Muscle layer of colon (tissue), 2 donors: Measurements from ENCODE around the gene NBPF15.
"Not testable (repeated sequence)": the region's sequence is repeated elsewhere in the genome, so short reads cannot be mapped to it uniquely, and the experiment has no call there.

Experiments used
- H3K27ac ChIP-seq: one replicate; pipeline ENCODE4 v1.7.0; 2013; ENCODE audit warnings: low read depth, mild to moderate bottlenecking, low read length, moderate library complexity
- H3K27me3 ChIP-seq, 2 donors: one replicate each; pipeline ENCODE4 v1.7.0; 2013; ENCODE audit warnings: low read length in 2 of 2, mild to moderate bottlenecking in 2 of 2; ENCODE audit not compliant: insufficient read depth in 2 of 2, control insufficient read depth in 1 of 2
- H3K36me3 ChIP-seq: one replicate; pipeline ENCODE4 v1.7.0; 2013; ENCODE audit warnings: mild to moderate bottlenecking, low read length; ENCODE audit not compliant: insufficient read depth
- H3K4me1 ChIP-seq: one replicate; pipeline ENCODE4 v1.7.0; 2013; ENCODE audit warnings: mild to moderate bottlenecking, low read length; ENCODE audit not compliant: insufficient read depth
- H3K4me3 ChIP-seq, 2 donors: one replicate each; pipeline ENCODE4 v1.7.0; 2013; ENCODE audit warnings: low read length in 2 of 2, low read depth in 1 of 2, mild to moderate bottlenecking in 1 of 2, moderate library complexity in 1 of 2
- H3K9ac ChIP-seq: one replicate; pipeline ENCODE4 v1.7.0; 2013; ENCODE audit warnings: low read length
- H3K9me3 ChIP-seq: one replicate; pipeline ENCODE4 v1.7.0; 2013; ENCODE audit warnings: mild to moderate bottlenecking, low read length
- donor health status: abdominal sarcoma.
- donor health status: Adenocarcinoma of cecum.

Gene NBPF15

GRCh38 chr1:144461136-144461759 is at the start of gene NBPF15:
NBPF15 (minus strand) TSS chr1:144461669; CDS start chr1:144440003, 21,666 bp downstream.
- not testable (repeated sequence) for H3K4me1 ChIP-seq, H3K36me3 ChIP-seq, H3K9me3 ChIP-seq, H3K27me3 ChIP-seq, H3K27ac ChIP-seq, H3K9ac ChIP-seq
- peak within 1 kb of the TSS; percentile 38 to 54 for H3K4me3 ChIP-seq

GRCh38 chr1:144496429-144496828 is 35.0 kb upstream of the NBPF15 start:
- H3K36me3 ChIP-seq, H3K9ac ChIP-seq, H3K27ac ChIP-seq, H3K4me1 ChIP-seq, H3K27me3 ChIP-seq, H3K4me3 ChIP-seq, H3K9me3 ChIP-seq: not testable (repeated sequence)

DNA sequence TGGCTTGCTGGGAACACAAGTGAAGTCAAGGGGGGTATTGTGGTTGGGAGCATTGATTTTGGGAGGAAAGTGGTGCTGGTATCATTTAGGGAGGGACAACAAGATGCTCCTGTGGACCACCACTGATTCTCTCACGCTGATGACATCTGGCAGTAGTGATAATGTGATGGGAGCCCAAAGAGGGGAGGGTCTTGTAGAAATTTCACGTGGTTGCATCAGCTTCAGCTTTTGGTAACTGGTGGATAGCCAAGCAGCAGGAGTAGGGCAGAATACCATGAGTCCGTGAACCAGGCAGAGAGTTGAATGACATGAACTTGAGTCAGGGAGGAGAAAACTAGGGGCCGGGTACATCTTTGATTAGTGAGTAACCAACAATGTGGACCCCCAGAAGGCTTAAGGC is 32.7 kb upstream of the NBPF15 start:
- H3K27ac ChIP-seq, H3K36me3 ChIP-seq, H3K27me3 ChIP-seq, H3K4me1 ChIP-seq, H3K4me3 ChIP-seq, H3K9ac ChIP-seq, H3K9me3 ChIP-seq: not testable (repeated sequence)

- H3K36me3 ChIP-seq, H3K27me3 ChIP-seq, H3K9ac ChIP-seq, H3K4me1 ChIP-seq, H3K4me3 ChIP-seq, H3K9me3 ChIP-seq, H3K27ac ChIP-seq: not testable (repeated sequence)
Measured at GRCh38 chr1:144490394-144490793, 28.9 kb upstream of the NBPF15 start.

DNA sequence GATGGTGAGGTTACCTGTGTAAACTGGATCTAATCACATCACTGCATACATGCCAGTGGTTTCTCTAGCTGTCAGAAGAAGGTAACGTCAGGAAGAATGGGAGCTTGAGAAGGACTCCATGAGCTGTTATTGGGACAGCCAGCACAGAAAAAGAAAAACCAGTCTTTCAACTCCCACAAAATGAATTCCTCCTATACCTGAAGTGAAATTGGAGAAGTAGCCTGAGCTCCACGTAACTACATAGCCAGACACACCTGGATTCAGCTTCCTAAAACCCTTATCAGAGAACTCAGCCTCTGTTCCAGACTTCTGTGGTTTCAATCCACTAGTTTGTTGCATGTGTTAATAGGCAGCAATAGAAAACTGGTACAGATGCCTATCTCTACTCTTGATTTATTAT is 25.5 kb upstream of the NBPF15 start:
- not testable (repeated sequence) for H3K36me3 ChIP-seq, H3K4me1 ChIP-seq, H3K27me3 ChIP-seq, H3K9ac ChIP-seq, H3K9me3 ChIP-seq, H3K27ac ChIP-seq, H3K4me3 ChIP-seq

- H3K4me3 ChIP-seq, H3K4me1 ChIP-seq, H3K36me3 ChIP-seq, H3K9ac ChIP-seq, H3K27ac ChIP-seq, H3K27me3 ChIP-seq, H3K9me3 ChIP-seq: not testable (repeated sequence)
Measured at GRCh38 chr1:144485048-144485993, 23.9 kb upstream of the NBPF15 start.

DNA sequence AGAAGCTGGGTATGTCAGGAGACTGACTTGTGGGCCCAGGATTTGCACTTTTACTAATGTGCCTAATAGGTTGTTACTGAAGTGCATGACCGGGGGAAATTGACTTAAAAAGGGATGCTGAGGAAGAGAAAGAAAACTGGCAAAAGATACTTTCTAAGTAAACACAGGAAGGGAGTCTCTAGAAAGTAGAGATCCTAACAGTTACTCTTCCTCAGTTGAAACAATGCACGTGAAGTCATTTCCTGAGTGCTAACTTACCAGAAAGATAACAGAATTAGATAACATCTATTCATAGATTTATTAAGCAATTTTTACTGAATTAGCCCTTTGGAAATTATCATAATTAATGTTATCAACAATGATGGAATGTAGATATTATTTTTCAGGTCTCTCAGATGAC is 12.4 kb upstream of the NBPF15 start:
- H3K27ac ChIP-seq, H3K9me3 ChIP-seq, H3K36me3 ChIP-seq, H3K27me3 ChIP-seq, H3K4me3 ChIP-seq, H3K9ac ChIP-seq, H3K4me1 ChIP-seq: not testable (repeated sequence)

- H3K9me3 ChIP-seq, H3K9ac ChIP-seq, H3K4me1 ChIP-seq, H3K36me3 ChIP-seq, H3K27me3 ChIP-seq, H3K27ac ChIP-seq, H3K4me3 ChIP-seq: not testable (repeated sequence)
Measured at GRCh38 chr1:144471434-144471833, 10.0 kb upstream of the NBPF15 start.

DNA sequence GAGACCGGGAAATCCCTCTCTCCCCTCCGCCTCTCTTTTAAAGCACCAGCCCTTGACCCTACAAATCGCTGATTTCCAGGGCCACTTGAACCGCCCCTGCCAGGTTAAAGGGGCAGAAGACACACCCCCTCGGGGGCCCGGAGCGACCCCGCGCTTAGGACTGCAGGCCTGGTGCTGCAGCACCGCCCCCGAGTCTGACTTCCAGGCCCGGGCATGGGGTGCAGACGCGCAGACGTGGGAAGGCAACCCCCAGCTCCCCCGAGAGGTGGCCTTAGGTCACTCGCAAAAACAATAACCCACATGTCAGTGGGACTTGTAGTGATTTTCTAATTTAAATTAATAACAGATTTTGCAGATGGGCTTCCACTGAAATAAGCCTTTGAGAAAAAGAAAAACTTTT is 309 bp upstream of the NBPF15 start:
- H3K4me1 ChIP-seq, H3K9ac ChIP-seq, H3K27ac ChIP-seq, H3K36me3 ChIP-seq, H3K27me3 ChIP-seq, H3K9me3 ChIP-seq, H3K4me3 ChIP-seq: not testable (repeated sequence)

DNA sequence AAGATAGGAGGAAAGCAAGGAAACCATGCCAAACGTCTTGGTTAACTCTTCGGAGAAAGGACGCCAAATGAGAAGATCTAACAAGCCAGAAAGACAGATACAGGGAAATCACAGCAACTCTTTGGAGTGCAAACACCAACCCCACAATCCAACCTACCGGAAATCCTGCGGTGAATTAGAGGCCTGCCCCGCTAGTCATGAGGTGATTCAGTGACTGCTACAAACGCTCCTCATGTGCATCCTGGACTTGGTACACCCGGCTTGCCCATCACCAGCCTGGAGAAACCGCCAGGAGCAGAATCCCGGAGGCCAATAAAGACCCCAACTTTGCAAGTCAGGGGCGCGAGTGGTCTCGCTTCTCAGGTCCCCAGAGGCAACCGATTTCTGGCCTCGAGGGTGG is 783 bp downstream of the NBPF15 start:
- not testable (repeated sequence) for H3K27ac ChIP-seq, H3K4me1 ChIP-seq, H3K9me3 ChIP-seq, H3K27me3 ChIP-seq, H3K9ac ChIP-seq, H3K36me3 ChIP-seq
- H3K4me3 ChIP-seq = peak overlapping the region in 1 of 2 donors; percentile 38

GRCh38 chr1:144442402-144442801 is 19.1 kb downstream of the NBPF15 start:
- H3K27me3 ChIP-seq, H3K4me3 ChIP-seq, H3K9me3 ChIP-seq, H3K4me1 ChIP-seq, H3K36me3 ChIP-seq, H3K9ac ChIP-seq, H3K27ac ChIP-seq: not testable (repeated sequence)

DNA sequence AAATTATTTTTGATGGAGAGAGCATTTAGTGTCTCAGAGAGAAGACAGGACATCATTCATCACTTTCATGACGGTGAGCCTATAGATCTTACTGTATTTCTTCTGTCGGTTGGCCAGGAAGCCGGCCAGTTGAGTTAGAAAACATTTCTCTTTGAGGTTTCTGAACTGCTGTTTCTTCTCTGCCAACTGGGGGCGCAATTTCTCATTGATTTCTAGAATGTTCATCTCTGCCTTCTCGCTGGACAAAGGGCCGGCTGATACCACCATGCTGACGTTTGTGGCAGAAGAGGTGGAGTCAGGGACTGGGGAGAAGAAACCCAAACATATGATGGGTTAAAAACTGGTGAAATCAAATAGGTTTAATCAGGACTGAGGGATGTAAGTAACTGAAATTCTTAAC is 21.7 kb downstream of the NBPF15 start:
- not testable (repeated sequence) for H3K4me3 ChIP-seq, H3K27ac ChIP-seq, H3K36me3 ChIP-seq, H3K9ac ChIP-seq, H3K27me3 ChIP-seq, H3K4me1 ChIP-seq, H3K9me3 ChIP-seq
